Fibroblast of lung (primary cell): ENCODE measurements around the gene CTDP1. TPM values are rescaled to one million over a fixed set of nuclear protein-coding genes. Genes with fewer than 3 reads are reported as not detected.
A peak's percentile ranks its signal among the peaks of the same experiment; 100 is the strongest.

Source experiments
- DNase-seq, 2 donors: peaks; one replicate each; pipeline versions ENCODE4 v3.0.0 to v3.0.0-alpha.2; 2010; ENCODE audit warnings: low read depth in 2 of 2
- H2AFZ ChIP-seq: 2 replicates; pipeline ENCODE4 v1.5.1; 2012; ENCODE audit warnings: low read length, control low read depth, inconsistent platforms
- H3K27ac ChIP-seq: 2 replicates; pipeline ENCODE4 v1.5.1; 2011; ENCODE audit warnings: low read length, control low read depth; ENCODE audit not compliant: insufficient read depth
- H3K27me3 ChIP-seq: 2 replicates; pipeline ENCODE4 v1.5.1; 2011; ENCODE audit warnings: mild to moderate bottlenecking, low read length; ENCODE audit not compliant: control insufficient read depth, insufficient read depth
- H3K36me3 ChIP-seq: 2 replicates; pipeline ENCODE4 v1.5.1; 2011; ENCODE audit warnings: low read length; ENCODE audit not compliant: control insufficient read depth, insufficient read depth
- H3K4me1 ChIP-seq: 2 replicates; pipeline ENCODE4 v1.5.1; 2011; ENCODE audit warnings: low read length; ENCODE audit not compliant: control insufficient read depth, insufficient read depth; ENCODE audit errors: extremely low read depth
- H3K4me2 ChIP-seq: 2 replicates; pipeline ENCODE4 v1.5.1; 2011; ENCODE audit warnings: low read length, control low read depth; ENCODE audit not compliant: insufficient read depth; ENCODE audit errors: extremely low read depth
- H3K4me3 ChIP-seq, 4 experiments: fragments of 200-600 bp in 1 of 4; sonication (generic) in 1 of 4; replicated peaks in 1 of 4; 2 replicates each; pipeline ENCODE4 v1.5.1; 2011 to 2016; ENCODE audit warnings: low read length in 4 of 4, low read depth in 3 of 4, mild to moderate bottlenecking in 3 of 4, control low read depth in 2 of 4, inconsistent platforms in 1 of 4, mixed read lengths in 1 of 4; ENCODE audit not compliant: insufficient read depth in 1 of 4; ENCODE audit errors: control extremely low read depth in 1 of 4
- H3K79me2 ChIP-seq: 2 replicates; pipeline ENCODE4 v1.5.1; 2012; ENCODE audit warnings: mild to moderate bottlenecking, low read length, inconsistent platforms; ENCODE audit not compliant: control insufficient read depth, insufficient read depth
- H3K9ac ChIP-seq: 2 replicates; pipeline ENCODE4 v1.5.1; 2011; ENCODE audit warnings: mild to moderate bottlenecking, low read length, control low read depth; ENCODE audit not compliant: insufficient read depth
- H3K9me3 ChIP-seq: 2 replicates; pipeline ENCODE4 v1.5.1; 2012; ENCODE audit warnings: low read depth, low read length; ENCODE audit not compliant: control insufficient read depth, insufficient read depth
- H4K20me1 ChIP-seq: 2 replicates; pipeline ENCODE4 v1.5.1; 2011; ENCODE audit warnings: low read length; ENCODE audit not compliant: control insufficient read depth, insufficient read depth; ENCODE audit errors: extremely low read depth
- EZH2 ChIP-seq: IDR thresholded peaks from 2 replicates; pipeline ENCODE4 v1.5.1; 2012; ENCODE audit warnings: low read length, control low read depth, mild to moderate bottlenecking; ENCODE audit errors: missing control alignments
- polyA plus RNA-seq, 2 donors: library from polyadenylated mRNA; depleted of rRNA in 1 of 2; stranded (reverse) in 1 of 2; unstranded in 1 of 2; fragments of >200 nt; gene quantifications; 2 replicates each; pipeline ENCODE4 v1.2.1, GENCODE V29; 2011 to 2012; ENCODE audit warnings: missing spikeins in 1 of 2
- total RNA-seq: library from RNA; depleted of rRNA; stranded (reverse); fragments of >200 nt; gene quantifications from 2 replicates; pipeline ENCODE4 v1.2.1, GENCODE V29; 2014
- TF ChIP-seq, protein P1 (sequence below), 2 donors: IDR thresholded peaks in 1 of 2; conservative IDR thresholded peaks in 1 of 2; 1 replicate in 1 of 2; 2 replicates in 1 of 2; pipeline ENCODE4 v1.5.1; 2011 to 2012; ENCODE audit warnings: low read length in 2 of 2, control low read depth in 1 of 2, inconsistent platforms in 1 of 2, low read depth in 1 of 2, mild to moderate bottlenecking in 1 of 2

The CTDP1 gene
- total and polyA plus RNA-seq, 2 donors (not counting 1 experiment from before 2014, with no cell fraction given): 6.4 to 24.8 TPM

GRCh38 chr18:79694895-79695213 lies 15.3 kb downstream of the CTDP1 start:
- Histone ChIP-seq H3K4me1 (no peaks in the 10 kb centered on the region), H3K9me3 (no peaks in the 10 kb centered on the region), H3K27ac (no peak overlapping the region), H3K79me2 (peaks cover 15% of the 10 kb centered on the region), H4K20me1 (no peaks in the 10 kb centered on the region), H3K27me3 (no peaks in the 10 kb centered on the region), H3K4me3 (no peak overlapping the region), H3K36me3 (peaks cover 11% of the 10 kb centered on the region), H2AFZ (no peak overlapping the region), H3K4me2 (no peak overlapping the region), H3K9ac (no peak overlapping the region)
- DNase-seq: no peak
- TF ChIP-seq, protein P1, sequence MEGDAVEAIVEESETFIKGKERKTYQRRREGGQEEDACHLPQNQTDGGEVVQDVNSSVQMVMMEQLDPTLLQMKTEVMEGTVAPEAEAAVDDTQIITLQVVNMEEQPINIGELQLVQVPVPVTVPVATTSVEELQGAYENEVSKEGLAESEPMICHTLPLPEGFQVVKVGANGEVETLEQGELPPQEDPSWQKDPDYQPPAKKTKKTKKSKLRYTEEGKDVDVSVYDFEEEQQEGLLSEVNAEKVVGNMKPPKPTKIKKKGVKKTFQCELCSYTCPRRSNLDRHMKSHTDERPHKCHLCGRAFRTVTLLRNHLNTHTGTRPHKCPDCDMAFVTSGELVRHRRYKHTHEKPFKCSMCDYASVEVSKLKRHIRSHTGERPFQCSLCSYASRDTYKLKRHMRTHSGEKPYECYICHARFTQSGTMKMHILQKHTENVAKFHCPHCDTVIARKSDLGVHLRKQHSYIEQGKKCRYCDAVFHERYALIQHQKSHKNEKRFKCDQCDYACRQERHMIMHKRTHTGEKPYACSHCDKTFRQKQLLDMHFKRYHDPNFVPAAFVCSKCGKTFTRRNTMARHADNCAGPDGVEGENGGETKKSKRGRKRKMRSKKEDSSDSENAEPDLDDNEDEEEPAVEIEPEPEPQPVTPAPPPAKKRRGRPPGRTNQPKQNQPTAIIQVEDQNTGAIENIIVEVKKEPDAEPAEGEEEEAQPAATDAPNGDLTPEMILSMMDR (conservative IDR thresholded peaks at IDR 0.05 in 1 of 2, IDR thresholded peaks at IDR 0.05 in 1 of 2; ENCODE audit: low read depth in 1 of 2, low read length in 2 of 2): no peak
- TF ChIP-seq EZH2: no peak

DNA sequence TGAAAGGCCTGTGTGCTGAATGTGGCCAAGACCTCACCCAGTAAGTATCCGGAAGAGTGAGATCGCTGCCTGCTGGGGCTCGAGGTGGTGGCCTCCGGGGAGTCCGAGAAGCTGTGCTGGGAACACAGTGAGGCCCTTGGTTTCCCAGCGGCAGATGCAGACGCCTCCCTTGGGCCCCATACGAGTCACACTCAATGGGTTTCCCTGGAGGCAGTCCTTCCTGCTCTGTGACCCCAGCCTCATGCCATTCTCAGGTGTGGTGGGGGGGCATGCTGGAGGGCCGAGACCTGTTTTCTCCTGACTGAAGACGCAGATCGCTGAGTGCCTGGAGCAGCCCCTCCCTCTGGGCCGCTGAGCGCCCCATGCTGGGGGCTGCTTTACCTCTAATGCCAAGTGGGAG lies 15.7 kb downstream of the CTDP1 start:
- Histone ChIP-seq H3K79me2 (peaks cover 11% of the 10 kb centered on the region), H3K9me3 (no peaks in the 10 kb centered on the region), H4K20me1 (no peaks in the 10 kb centered on the region), H3K4me2 (no peak overlapping the region), H3K4me1 (no peaks in the 10 kb centered on the region), H3K27ac (no peak overlapping the region), H3K27me3 (no peaks in the 10 kb centered on the region), H3K4me3 (no peak overlapping the region), H3K9ac (no peak overlapping the region), H2AFZ (no peak overlapping the region), H3K36me3 (peaks cover 11% of the 10 kb centered on the region)
- TF ChIP-seq EZH2: no peak
- TF ChIP-seq, protein P1 (conservative IDR thresholded peaks at IDR 0.05 in 1 of 2, IDR thresholded peaks at IDR 0.05 in 1 of 2; ENCODE audit: low read depth in 1 of 2, low read length in 2 of 2): no peak
- peak in 1 of 2 donors; percentile 18 for DNase-seq

DNA sequence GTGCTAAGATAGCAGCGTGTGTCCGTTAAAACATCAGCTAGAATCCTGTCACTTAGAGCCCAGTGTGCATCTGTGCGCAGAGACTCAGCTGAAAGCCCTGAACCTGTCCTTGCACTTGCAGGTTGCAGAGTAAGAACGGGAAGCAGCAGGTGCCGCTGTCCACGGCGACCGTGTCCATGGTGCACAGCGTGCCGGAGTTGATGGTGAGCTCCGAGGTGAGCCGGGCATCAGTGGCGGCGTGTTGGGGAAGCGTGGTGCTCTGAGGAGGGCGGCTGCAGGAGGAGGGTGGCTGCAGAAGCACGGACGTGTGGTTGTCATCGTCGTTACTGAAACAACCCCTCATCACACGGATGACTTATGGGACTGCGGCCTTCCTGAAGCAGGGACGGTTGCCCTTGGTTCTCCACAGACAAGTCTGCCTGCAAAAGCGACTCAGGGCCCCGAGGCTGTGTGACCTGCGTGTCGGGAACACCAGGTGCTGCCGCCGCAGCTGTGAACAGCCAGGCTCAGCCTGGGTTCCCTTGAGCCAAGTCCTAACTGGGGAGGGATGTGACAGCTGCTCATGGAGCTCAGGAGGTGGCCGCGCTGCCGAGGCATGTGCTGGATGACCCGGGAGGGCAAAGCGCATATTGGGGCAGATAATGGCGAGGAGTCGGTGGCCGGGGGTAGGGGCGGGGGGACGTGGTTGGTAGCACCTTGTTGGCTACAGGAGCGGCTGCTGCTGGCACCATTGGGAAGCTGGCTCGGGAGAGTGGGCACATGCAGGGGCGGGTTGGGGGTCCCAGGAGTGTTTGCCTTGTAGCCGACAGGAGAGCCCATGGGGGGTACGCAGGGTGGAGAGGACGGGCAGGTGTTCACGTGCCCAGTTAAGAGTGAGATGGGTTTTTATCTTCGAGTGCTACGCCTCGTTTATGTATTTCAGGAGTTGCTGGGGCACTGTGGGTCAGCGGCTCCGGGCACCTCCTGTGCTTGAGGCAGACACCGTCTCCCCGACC lies 16.6 kb downstream of the CTDP1 start:
- no peaks in the 10 kb centered on the region for H3K27me3 ChIP-seq
- H3K79me2 ChIP-seq: peaks cover 3% of the 10 kb centered on the region
- no peaks in the 10 kb centered on the region for H3K9me3 ChIP-seq
- H3K27ac ChIP-seq: no peak overlapping the region
- H3K4me2 ChIP-seq: no peak overlapping the region
- no peak for DNase-seq
- H2AFZ ChIP-seq: no peak overlapping the region
- no peak overlapping the region for H3K4me3 ChIP-seq
- no peaks in the 10 kb centered on the region for H3K4me1 ChIP-seq
- peaks cover 11% of the 10 kb centered on the region for H3K36me3 ChIP-seq
- TF ChIP-seq EZH2: no peak
- TF ChIP-seq, protein P1 (conservative IDR thresholded peaks at IDR 0.05 in 1 of 2, IDR thresholded peaks at IDR 0.05 in 1 of 2; ENCODE audit: low read depth in 1 of 2, low read length in 2 of 2): no peak
- H4K20me1 ChIP-seq: no peaks in the 10 kb centered on the region
- H3K9ac ChIP-seq: no peak overlapping the region
